Natural killer cell (primary cell): ENCODE measurements around the gene TEX48. TPM values are rescaled to one million over a fixed set of nuclear protein-coding genes. Genes with fewer than 3 reads are reported as not detected.

ENCODE experiments used
- ATAC-seq, 3 donors: fragments of 150-1000 bp in 2 of 3; fragments of 200-7000 bp in 1 of 3; cut with Tn5 transposase; 1 replicate in 1 of 3; 2 replicates in 2 of 3; pipeline ENCODE4 v1.10.0; 2021; ENCODE audit warnings: mild to moderate bottlenecking in 2 of 3, moderate library complexity in 2 of 3
- DNase-seq, 2 donors: peaks; one replicate each; pipeline versions ENCODE4 v3.0.0 to v3.0.0-alpha.2; 2013 to 2021; ENCODE audit warnings: mixed read lengths in 1 of 2
- H3K27ac ChIP-seq: one replicate; pipeline ENCODE4 v1.5.1; 2013; ENCODE audit warnings: mild to moderate bottlenecking, low read length
- H3K27me3 ChIP-seq: one replicate; pipeline ENCODE4 v1.6.1; 2013; ENCODE audit warnings: low read length; ENCODE audit not compliant: control insufficient read depth, insufficient read depth
- H3K36me3 ChIP-seq: one replicate; pipeline ENCODE4 v1.6.1; 2013; ENCODE audit warnings: low read length; ENCODE audit not compliant: control insufficient read depth, insufficient read depth
- H3K4me1 ChIP-seq: one replicate; pipeline ENCODE4 v1.6.1; 2013; ENCODE audit warnings: low read length; ENCODE audit not compliant: control insufficient read depth, insufficient read depth
- H3K4me3 ChIP-seq: one replicate; pipeline ENCODE4 v1.5.1; 2013; ENCODE audit warnings: low read length
- H3K9me3 ChIP-seq: one replicate; pipeline ENCODE4 v1.6.1; 2013; ENCODE audit warnings: low read length; ENCODE audit not compliant: control insufficient read depth, insufficient read depth
- H3K27ac Mint-ChIP-seq, 2 donors: one replicate each; pipeline ENCODE4 v1.8.0; 2022; ENCODE audit warnings: mild to moderate bottlenecking in 2 of 2, mixed read lengths in 2 of 2, moderate library complexity in 1 of 2
- H3K27me3 Mint-ChIP-seq, 2 donors: one replicate each; pipeline ENCODE4 v1.8.0; 2022; ENCODE audit warnings: low read depth in 2 of 2, mixed read lengths in 2 of 2
- H3K36me3 Mint-ChIP-seq: one replicate; pipeline ENCODE4 v1.8.0; 2022; ENCODE audit warnings: mixed read lengths
- H3K4me1 Mint-ChIP-seq, 2 donors: one replicate each; pipeline ENCODE4 v1.8.0; 2022; ENCODE audit warnings: mixed read lengths in 2 of 2
- H3K4me3 Mint-ChIP-seq: one replicate; pipeline ENCODE4 v1.8.0; 2022; ENCODE audit warnings: mild to moderate bottlenecking, moderate library complexity, mixed read lengths
- H3K9me3 Mint-ChIP-seq, 2 donors: one replicate each; pipeline ENCODE4 v1.8.0; 2022; ENCODE audit warnings: mixed read lengths in 2 of 2
- WGBS: methylation state at CpG from one replicate; pipeline ENCODE4 v1.1.7; 2013; ENCODE audit warnings: missing lambda C conversion rate; ENCODE audit not compliant: insufficient coverage; 5-methylcytosine and 5-hydroxymethylcytosine counted together
- intact Hi-C: fragments of 100-400 bp; cut with micrococcal nuclease; formaldehyde crosslinking; loops from one replicate; pipeline ENCODE4 v1.14.2; 2022
- total RNA-seq, 4 donors: library from RNA; stranded (reverse); fragments of 120-200 nt in 1 of 4; gene quantifications; one replicate each; pipeline versions ENCODE4 v1.2.3 to v1.2.4, GENCODE V29; 2013 to 2022
- TF ChIP-seq, protein P1 (sequence below): fragments of 200-600 bp; IDR thresholded peaks from one replicate; pipeline ENCODE4 v1.8.0; 2022; ENCODE audit warnings: antibody characterized with exemption

The TEX48 gene
- total RNA-seq, 3 donors from 2014 or later (not counting 1 experiment from before 2014, with no cell fraction given), result not detected

DNA sequence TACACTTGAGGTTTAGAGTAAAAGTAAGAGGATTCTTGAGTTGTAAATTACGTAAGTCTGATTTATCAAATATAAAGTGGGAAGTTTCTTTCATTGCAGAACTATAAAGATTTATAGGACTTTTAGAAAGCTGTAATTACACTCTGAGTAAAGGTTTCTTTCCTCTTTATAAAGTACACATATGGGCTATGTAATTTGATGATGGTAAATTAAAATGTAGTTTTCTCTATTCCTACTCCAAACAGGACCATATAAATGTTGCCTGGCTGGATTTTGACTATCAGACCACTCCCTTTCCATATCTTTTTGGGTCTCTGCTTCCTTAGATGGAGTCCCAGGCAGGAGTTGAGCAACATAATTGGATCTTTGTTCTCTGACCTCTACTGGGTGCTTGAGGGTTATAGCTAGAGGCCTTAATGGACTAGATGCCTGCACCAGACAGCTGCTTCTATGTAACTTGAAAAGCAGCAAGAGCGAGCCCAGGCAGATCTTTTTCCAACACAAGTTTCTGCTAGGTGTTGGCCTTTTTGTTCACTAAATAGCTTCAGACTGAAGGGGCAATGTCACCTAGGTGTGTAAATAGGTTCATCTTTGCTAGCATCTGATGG lies 11.4 kb upstream of the TEX48 start:
- Histone ChIP-seq H3K27ac (no peak overlapping the region), H3K36me3 (no peaks in the 10 kb centered on the region), H3K9me3 (no peaks in the 10 kb centered on the region), H3K4me3 (no peak overlapping the region), H3K27me3 (no peaks in the 10 kb centered on the region), H3K4me1 (peaks cover 13% of the 10 kb centered on the region)
- H3K27me3 Mint-ChIP-seq, result peaks cover 5 to 15% of the 10 kb centered on the region in 2 donors
- 80% methylated on average over 1 of the region's 2 CpGs for WGBS
- TF ChIP-seq, protein P1, sequence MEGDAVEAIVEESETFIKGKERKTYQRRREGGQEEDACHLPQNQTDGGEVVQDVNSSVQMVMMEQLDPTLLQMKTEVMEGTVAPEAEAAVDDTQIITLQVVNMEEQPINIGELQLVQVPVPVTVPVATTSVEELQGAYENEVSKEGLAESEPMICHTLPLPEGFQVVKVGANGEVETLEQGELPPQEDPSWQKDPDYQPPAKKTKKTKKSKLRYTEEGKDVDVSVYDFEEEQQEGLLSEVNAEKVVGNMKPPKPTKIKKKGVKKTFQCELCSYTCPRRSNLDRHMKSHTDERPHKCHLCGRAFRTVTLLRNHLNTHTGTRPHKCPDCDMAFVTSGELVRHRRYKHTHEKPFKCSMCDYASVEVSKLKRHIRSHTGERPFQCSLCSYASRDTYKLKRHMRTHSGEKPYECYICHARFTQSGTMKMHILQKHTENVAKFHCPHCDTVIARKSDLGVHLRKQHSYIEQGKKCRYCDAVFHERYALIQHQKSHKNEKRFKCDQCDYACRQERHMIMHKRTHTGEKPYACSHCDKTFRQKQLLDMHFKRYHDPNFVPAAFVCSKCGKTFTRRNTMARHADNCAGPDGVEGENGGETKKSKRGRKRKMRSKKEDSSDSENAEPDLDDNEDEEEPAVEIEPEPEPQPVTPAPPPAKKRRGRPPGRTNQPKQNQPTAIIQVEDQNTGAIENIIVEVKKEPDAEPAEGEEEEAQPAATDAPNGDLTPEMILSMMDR, result no peak
- DNase-seq (no peak), ATAC-seq (no peak)
- H3K4me1 Mint-ChIP-seq, result peaks cover 0 to 11% of the 10 kb centered on the region in 2 donors
- no peaks in the 10 kb centered on the region for H3K9me3 Mint-ChIP-seq
- no peaks in the 10 kb centered on the region for H3K36me3 Mint-ChIP-seq
- no peak overlapping the region for H3K4me3 Mint-ChIP-seq
- intact Hi-C loops, result no loop called here
- H3K27ac Mint-ChIP-seq, result no peak overlapping the region

DNA sequence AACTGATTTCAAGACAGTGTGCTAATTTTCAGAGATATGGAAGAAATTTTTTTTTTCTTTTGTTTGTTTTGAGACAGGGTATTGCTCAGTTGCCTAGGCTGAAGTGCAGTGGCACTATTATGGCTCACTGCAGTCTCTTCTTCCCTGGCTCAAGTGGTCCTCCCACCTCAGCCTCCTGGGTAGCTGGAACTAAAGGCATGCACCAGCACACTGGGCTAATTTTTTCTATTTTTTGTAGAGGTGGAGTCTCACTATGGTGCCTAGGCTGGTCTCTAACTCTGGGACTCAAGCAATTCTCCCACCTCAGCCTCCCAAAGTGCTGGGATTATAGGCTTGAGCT lies 9.9 kb upstream of the TEX48 start:
- Histone ChIP-seq H3K4me3 (no peak overlapping the region), H3K36me3 (no peaks in the 10 kb centered on the region), H3K9me3 (no peaks in the 10 kb centered on the region), H3K27me3 (no peaks in the 10 kb centered on the region), H3K27ac (no peak overlapping the region), H3K4me1 (peaks cover 9% of the 10 kb centered on the region)
- intact Hi-C loops, result no loop called here
- H3K36me3 Mint-ChIP-seq, result no peaks in the 10 kb centered on the region
- H3K4me1 Mint-ChIP-seq, result peaks cover 0 to under 1% of the 10 kb centered on the region in 2 donors
- no peak overlapping the region for H3K4me3 Mint-ChIP-seq
- TF ChIP-seq, protein P1, result no peak
- peaks cover 5 to 15% of the 10 kb centered on the region in 2 donors for H3K27me3 Mint-ChIP-seq
- ATAC-seq (no peak), DNase-seq (no peak)
- no peaks in the 10 kb centered on the region for H3K9me3 Mint-ChIP-seq
- H3K27ac Mint-ChIP-seq, result no peak overlapping the region

DNA sequence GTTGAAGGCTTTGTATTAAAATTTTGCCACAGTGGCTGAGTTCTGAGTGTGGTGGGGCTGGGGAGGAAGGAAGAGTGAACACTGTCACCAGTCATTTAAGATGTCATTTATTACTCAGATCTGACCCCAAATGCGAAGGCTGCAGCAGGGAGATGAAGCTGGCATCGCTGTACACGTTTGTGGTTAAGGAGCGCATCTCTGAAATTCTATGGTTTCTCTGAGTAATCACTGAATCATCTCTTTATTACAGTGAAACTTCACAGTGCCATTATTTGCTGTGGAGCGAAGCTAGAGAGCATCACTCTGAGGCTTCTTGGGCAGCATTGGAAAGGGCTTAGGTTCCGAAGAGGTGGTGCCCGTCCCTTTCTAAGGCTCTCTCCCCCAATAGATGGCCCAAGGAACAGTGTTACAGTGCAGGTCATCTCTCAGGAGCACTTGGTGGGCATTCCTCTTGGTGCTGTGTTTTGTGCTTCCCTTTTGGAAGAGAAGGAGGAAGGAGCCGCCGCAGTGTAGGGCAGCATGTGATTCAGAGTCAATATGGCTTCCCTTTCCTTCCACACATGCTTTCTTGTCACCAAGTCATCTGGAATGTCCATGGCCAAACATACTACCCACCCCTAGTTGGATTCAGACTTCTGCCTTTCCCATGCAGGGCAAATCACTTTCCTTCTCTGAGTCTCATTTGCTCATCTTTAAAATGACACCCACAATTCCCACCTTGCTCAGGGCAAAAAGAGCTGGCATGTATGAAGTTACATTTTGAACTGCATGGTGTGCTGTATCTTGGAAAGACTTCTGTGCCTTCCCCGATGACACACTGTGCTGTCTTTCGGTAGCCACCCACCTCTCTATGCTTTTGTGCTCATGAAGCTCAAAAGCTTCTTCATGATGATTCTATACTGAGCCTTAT lies 9.3 kb upstream of the TEX48 start:
- Histone ChIP-seq H3K36me3 (no peaks in the 10 kb centered on the region), H3K4me3 (no peak overlapping the region), H3K27ac (peak overlapping the region; percentile 47), H3K4me1 (peaks cover 4% of the 10 kb centered on the region), H3K27me3 (no peaks in the 10 kb centered on the region), H3K9me3 (no peaks in the 10 kb centered on the region)
- H3K27me3 Mint-ChIP-seq, result peaks cover 5 to 15% of the 10 kb centered on the region in 2 donors
- TF ChIP-seq, protein P1, result no peak
- WGBS, result 49% methylated on average over 9 of the region's 11 CpGs
- H3K9me3 Mint-ChIP-seq, result no peaks in the 10 kb centered on the region
- H3K4me3 Mint-ChIP-seq, result no peak overlapping the region
- ATAC-seq (peak in 2 of 3 donors; percentile 47 to 50), DNase-seq (peak in 1 of 2 donors; percentile 75)
- no peak overlapping the region for H3K27ac Mint-ChIP-seq
- intact Hi-C loops, result no loop called here
- H3K4me1 Mint-ChIP-seq, result no peaks in the 10 kb centered on the region
- no peaks in the 10 kb centered on the region for H3K36me3 Mint-ChIP-seq
